Kidney (tissue), 14 donors: ENCODE measurements around the gene KATNB1. TPM values are rescaled to one million over a fixed set of nuclear protein-coding genes. Genes with fewer than 3 reads are reported as not detected.

Experiments
- DNase-seq, 5 donors: peaks; one replicate each; pipeline ENCODE4 v3.0.0-alpha.2; 2013 to 2020
- FAIRE-seq: peaks from 2 replicates; lab custom pipeline; 2012; peaks lifted over from hg19 to GRCh38; lab: Jason Lieb, UNC
- H3K27ac ChIP-seq, 2 donors: one replicate each; pipeline ENCODE4 v1.7.0; 2013; ENCODE audit warnings: low read depth in 2 of 2, low read length in 2 of 2, inconsistent platforms in 1 of 2
- H3K27me3 ChIP-seq: one replicate; pipeline ENCODE4 v1.7.1; 2013; ENCODE audit warnings: low read length, inconsistent platforms; ENCODE audit not compliant: control insufficient read depth, insufficient read depth
- H3K36me3 ChIP-seq, 3 donors: one replicate each; pipeline versions ENCODE4 v1.7.0 to v1.7.1; 2013; ENCODE audit warnings: low read length in 3 of 3, control low read depth in 1 of 3, inconsistent platforms in 1 of 3; ENCODE audit not compliant: insufficient read depth in 3 of 3, control insufficient read depth in 2 of 3
- H3K4me1 ChIP-seq, 3 donors: one replicate each; pipeline versions ENCODE4 v1.7.0 to v1.7.1; 2013; ENCODE audit warnings: low read length in 3 of 3, inconsistent platforms in 1 of 3, low read depth in 1 of 3; ENCODE audit not compliant: control insufficient read depth in 2 of 3, insufficient read depth in 2 of 3
- H3K4me3 ChIP-seq, 3 donors: one replicate each; pipeline versions ENCODE4 v1.7.0 to v1.8.1; 2013; ENCODE audit warnings: low read length in 3 of 3, control low read depth in 1 of 3, inconsistent platforms in 1 of 3
- H3K9ac ChIP-seq, 3 donors: one replicate each; pipeline versions ENCODE4 v1.7.0 to v1.7.1; 2013; ENCODE audit warnings: low read length in 3 of 3, control low read depth in 1 of 3, inconsistent platforms in 1 of 3
- H3K9me3 ChIP-seq, 3 donors: one replicate each; pipeline versions ENCODE4 v1.7.0 to v1.7.1; 2013; ENCODE audit warnings: low read length in 3 of 3, control low read depth in 1 of 3, inconsistent platforms in 1 of 3; ENCODE audit not compliant: control insufficient read depth in 2 of 3, insufficient read depth in 1 of 3
- CTCF ChIP-seq: IDR thresholded peaks from 3 replicates; pipeline ENCODE4 v1.5.1; 2012; ENCODE audit warnings: mild to moderate bottlenecking, moderate library complexity, borderline replicate concordance; ENCODE audit not compliant: insufficient read depth; ENCODE audit errors: extremely low read depth
- intact Hi-C: fragments of 100-400 bp; cut with DNase I; formaldehyde crosslinking; loops from one replicate; pipeline ENCODE4 v1.11.1; 2022
- polyA plus RNA-seq: library from polyadenylated mRNA; stranded (reverse); fragments of 350-450 nt; fragmentation: Illumina TruSeq; extraction: RNeasy Lipid Tissue Mini Kit (QIAGEN cat#74804); gene quantifications from one replicate; pipeline ENCODE4 v1.2.3, GENCODE V29; 2014; ENCODE audit warnings: low read depth, low replicate concordance; ENCODE audit not compliant: insufficient read depth
- total RNA-seq: library from RNA; stranded (reverse); fragmentation: NEBNext Ultra II Directional; extraction: Animal tissue kit (Norgen Biotek cat#: 25700); gene quantifications from one replicate; pipeline ENCODE4 v1.2.1, GENCODE V29; 2021
- donor health status: control.
- donor health status: control.
- donor health status: control.
- donor health status: control.
- donor health status: control.
- donor health status: DM: yes; HTN: yes; CAD: no.
- donor health status: Normal renal cell carcinoma (clear cell type).

KATNB1 gene
- total and polyA plus RNA-seq, 2 donors from 2014 or later: 13.9 to 14.5 TPM

- no peaks in the 10 kb centered on the region for H3K27me3 ChIP-seq
- peak in 1 of 5 donors; percentile 72 for DNase-seq
- no peak for TF ChIP-seq CTCF
- H3K4me3 ChIP-seq: no peak overlapping the region
- H3K9me3 ChIP-seq: no peaks in the 10 kb centered on the region
- peaks cover 0 to 3% (median 0%) of the 10 kb centered on the region in 3 donors for H3K4me1 ChIP-seq
- H3K9ac ChIP-seq: no peak overlapping the region
- FAIRE-seq: no peak
- intact Hi-C loops: no loop called here
- no peaks in the 10 kb centered on the region for H3K36me3 ChIP-seq
- no peak overlapping the region for H3K27ac ChIP-seq
Observed at GRCh38 chr16:57753448-57754353, 18.1 kb downstream of the KATNB1 start.

GRCh38 chr16:57754354-57755060 is 18.9 kb downstream of the KATNB1 start:
- H3K9me3 ChIP-seq: no peaks in the 10 kb centered on the region
- no peak overlapping the region for H3K9ac ChIP-seq
- DNase-seq (no peak), FAIRE-seq (no peak)
- peaks cover 0 to 3% (median 0%) of the 10 kb centered on the region in 3 donors for H3K4me1 ChIP-seq
- intact Hi-C loops: loop anchor here (5.0 kb wide), 1 partner anchor 113 kb away; no protein-coding TSS in a partner anchor
- H3K27me3 ChIP-seq: no peaks in the 10 kb centered on the region
- TF ChIP-seq CTCF: no peak
- no peak overlapping the region for H3K27ac ChIP-seq
- H3K36me3 ChIP-seq: no peaks in the 10 kb centered on the region
- H3K4me3 ChIP-seq: no peak overlapping the region

GRCh38 chr16:57755061-57755684 is 19.6 kb downstream of the KATNB1 start:
- DNase-seq (peak in 1 of 5 donors; percentile 67), FAIRE-seq (no peak)
- intact Hi-C loops: loop anchor here (5.0 kb wide), 1 partner anchor 112 kb away; no protein-coding TSS in a partner anchor
- TF ChIP-seq CTCF: no peak
- H3K4me3 ChIP-seq: no peak overlapping the region
- no peak overlapping the region for H3K9ac ChIP-seq
- H3K27ac ChIP-seq: no peak overlapping the region
- peaks cover 0 to 2% (median under 1%) of the 10 kb centered on the region in 3 donors for H3K36me3 ChIP-seq
- peaks cover 0 to 3% (median 0%) of the 10 kb centered on the region in 3 donors for H3K4me1 ChIP-seq
- no peaks in the 10 kb centered on the region for H3K27me3 ChIP-seq
- H3K9me3 ChIP-seq: no peaks in the 10 kb centered on the region
